Activated CD8-positive, alpha-beta T cell treated with anti-CD3 and anti-CD28 coated beads, Interleukin-2, amount 10 ng/mL, durations not matched to agents 7 days and 5 days (primary cell): ENCODE data around the gene TRIM73. TPM values are rescaled to one million over a fixed set of nuclear protein-coding genes. Genes with fewer than 3 reads are reported as not detected.
"Not testable (repeated sequence)": the region's sequence is repeated elsewhere in the genome, so short reads cannot be mapped to it uniquely, and the experiment has no call there.

Source experiments
- ATAC-seq: fragments of 150-1000 bp; cut with Tn5 transposase; one replicate; pipeline ENCODE4 v1.10.0; 2021; ENCODE audit warnings: moderate library complexity
- CTCF ChIA-PET: fragments of 350-600 bp; sonication (Branson Sonifier 250); formaldehyde crosslinking; loops from one replicate; lab custom pipeline; 2021; ENCODE audit warnings: antibody characterized with exemption; lab: Charles Lee
- POLR2A ChIA-PET: fragments of 350-600 bp; sonication (Branson Sonifier 250); formaldehyde crosslinking; loops from one replicate; lab custom pipeline; 2021; ENCODE audit warnings: antibody characterized with exemption; lab: Charles Lee
- DNase-seq: peaks from one replicate; pipeline ENCODE4 v3.0.0-alpha.2; 2020
- H3K27ac Mint-ChIP-seq: one replicate; pipeline ENCODE4 v1.8.0; 2021; ENCODE audit warnings: mild to moderate bottlenecking, mixed read lengths
- H3K27me3 Mint-ChIP-seq: one replicate; pipeline ENCODE4 v1.8.0; 2021; ENCODE audit warnings: low read depth, mixed read lengths
- H3K36me3 Mint-ChIP-seq: one replicate; pipeline ENCODE4 v1.8.0; 2021; ENCODE audit warnings: low read depth, mixed read lengths
- H3K4me1 Mint-ChIP-seq: one replicate; pipeline ENCODE4 v1.8.0; 2021; ENCODE audit warnings: low read depth, mixed read lengths
- H3K4me3 Mint-ChIP-seq: one replicate; pipeline ENCODE4 v1.8.0; 2021; ENCODE audit warnings: mild to moderate bottlenecking, mixed read lengths
- H3K9me3 Mint-ChIP-seq: one replicate; pipeline ENCODE4 v1.8.0; 2022; ENCODE audit warnings: mixed read lengths; ENCODE audit not compliant: insufficient read depth
- total RNA-seq, 2 experiments: library from RNA; stranded (reverse); gene quantifications; one replicate each; pipeline ENCODE4 v1.2.3, GENCODE V29; 2021

Gene TRIM73
- total RNA-seq, 2 experiments from 2014 or later: 8.2 to 8.3 TPM

DNA sequence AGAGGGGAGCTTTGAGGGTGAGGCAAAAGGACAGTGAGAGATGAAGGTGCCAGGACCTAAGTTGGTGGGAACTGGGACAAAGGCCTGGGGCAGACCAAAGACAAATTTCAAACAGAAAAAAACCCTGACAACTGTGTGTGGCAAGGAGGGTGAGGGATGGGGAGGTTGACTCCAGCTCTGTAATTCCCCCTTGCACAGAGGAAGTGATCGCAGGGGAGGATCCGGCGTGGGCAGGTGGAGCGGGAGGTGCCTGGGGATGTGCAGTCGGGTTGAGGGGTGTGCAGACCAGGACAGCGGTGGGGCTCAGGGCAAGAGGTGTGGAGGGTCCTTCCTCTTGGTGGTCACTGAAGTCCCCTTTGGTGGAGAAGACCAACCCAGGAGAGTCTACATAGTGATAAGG lies 5.1 kb downstream of the TRIM73 start:
- H3K27ac Mint-ChIP-seq, H3K36me3 Mint-ChIP-seq, H3K4me3 Mint-ChIP-seq, CTCF ChIA-PET, H3K27me3 Mint-ChIP-seq, ATAC-seq, H3K4me1 Mint-ChIP-seq, H3K9me3 Mint-ChIP-seq, POLR2A ChIA-PET, DNase-seq: not testable (repeated sequence)

DNA sequence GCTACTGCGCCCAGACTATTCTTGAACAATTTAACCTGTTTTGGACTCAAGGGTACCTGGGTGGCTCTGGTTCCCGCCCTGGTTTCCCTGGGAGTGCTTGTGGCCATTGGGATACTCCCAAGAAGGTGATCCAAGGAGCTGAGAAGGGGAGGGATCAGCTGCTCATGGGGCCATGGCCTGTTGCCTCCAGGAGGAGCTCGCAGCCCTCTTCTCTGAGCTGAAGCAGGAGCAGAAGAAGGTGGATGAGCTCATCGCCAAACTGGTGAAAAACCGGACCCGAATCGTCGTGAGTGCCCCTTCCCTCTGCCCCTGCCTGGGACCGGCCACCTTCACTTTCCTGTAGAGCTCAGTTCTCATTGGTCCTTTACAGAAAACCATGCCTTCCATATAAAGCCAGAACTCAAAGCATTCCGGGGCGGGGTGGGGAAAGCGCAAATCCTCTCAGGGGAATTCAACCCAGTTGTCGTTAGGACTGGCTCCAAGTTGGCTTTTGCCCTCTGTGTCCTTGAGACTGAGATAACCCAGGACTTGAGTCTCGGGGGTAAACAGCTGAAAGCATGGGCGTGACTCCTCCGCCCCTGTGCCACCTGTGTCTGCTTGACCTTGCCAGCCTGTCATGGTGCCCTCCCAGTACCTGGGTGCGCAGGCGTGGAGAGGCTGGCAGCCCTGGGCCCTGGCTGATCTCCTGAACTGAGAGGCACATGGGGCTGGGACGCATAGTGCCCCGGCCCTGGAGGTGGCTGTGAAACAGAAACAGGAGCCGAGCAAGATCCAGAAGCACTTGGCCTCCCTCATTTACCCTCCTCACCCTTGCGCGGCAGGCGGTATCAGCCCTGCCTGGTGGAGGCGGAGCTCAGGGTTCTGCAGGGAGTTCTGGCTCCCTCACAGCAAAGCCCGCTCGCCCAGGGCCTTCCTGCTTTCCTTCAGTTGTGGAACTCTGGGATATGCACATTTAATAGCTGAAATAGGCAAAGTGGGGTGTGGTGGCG lies 8.3 kb downstream of the TRIM73 start:
- POLR2A ChIA-PET, ATAC-seq, H3K27me3 Mint-ChIP-seq, H3K9me3 Mint-ChIP-seq, H3K36me3 Mint-ChIP-seq, DNase-seq, CTCF ChIA-PET, H3K4me1 Mint-ChIP-seq, H3K27ac Mint-ChIP-seq, H3K4me3 Mint-ChIP-seq: not testable (repeated sequence)

DNA sequence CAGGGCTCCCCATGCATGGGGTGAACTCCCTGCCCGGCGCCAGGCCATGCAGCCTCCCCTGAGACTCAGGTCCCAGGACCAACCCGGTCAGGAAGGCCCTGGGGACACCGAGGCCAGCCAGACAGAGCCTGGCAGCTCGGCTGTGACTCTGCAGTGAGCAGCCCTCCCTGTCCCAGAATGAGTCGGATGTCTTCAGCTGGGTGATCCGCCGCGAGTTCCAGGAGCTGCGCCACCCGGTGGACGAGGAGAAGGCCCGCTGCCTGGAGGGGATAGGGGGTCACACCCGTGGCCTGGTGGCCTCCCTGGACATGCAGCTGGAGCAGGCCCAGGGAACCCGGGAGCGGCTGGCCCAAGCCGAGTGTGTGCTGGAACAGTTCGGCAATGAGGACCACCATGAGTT lies 9.2 kb downstream of the TRIM73 start:
- H3K4me1 Mint-ChIP-seq, H3K4me3 Mint-ChIP-seq, ATAC-seq, POLR2A ChIA-PET, CTCF ChIA-PET, DNase-seq, H3K36me3 Mint-ChIP-seq, H3K9me3 Mint-ChIP-seq, H3K27ac Mint-ChIP-seq, H3K27me3 Mint-ChIP-seq: not testable (repeated sequence)

- ATAC-seq: peak; percentile 92
- H3K4me3 Mint-ChIP-seq, CTCF ChIA-PET, DNase-seq, H3K9me3 Mint-ChIP-seq, H3K4me1 Mint-ChIP-seq, H3K36me3 Mint-ChIP-seq, H3K27me3 Mint-ChIP-seq, H3K27ac Mint-ChIP-seq, POLR2A ChIA-PET: not testable (repeated sequence)
Observed at GRCh38 chr7:75409880-75410822, 14.7 kb downstream of the TRIM73 start.

GRCh38 chr7:75410823-75411173 lies 15.4 kb downstream of the TRIM73 start:
- POLR2A ChIA-PET, H3K27me3 Mint-ChIP-seq, H3K36me3 Mint-ChIP-seq, H3K9me3 Mint-ChIP-seq, H3K4me1 Mint-ChIP-seq, H3K4me3 Mint-ChIP-seq, H3K27ac Mint-ChIP-seq, CTCF ChIA-PET, DNase-seq: not testable (repeated sequence)
- peak; percentile 15 for ATAC-seq

- H3K27me3 Mint-ChIP-seq, H3K4me3 Mint-ChIP-seq, H3K36me3 Mint-ChIP-seq, H3K9me3 Mint-ChIP-seq, H3K4me1 Mint-ChIP-seq, CTCF ChIA-PET, DNase-seq, POLR2A ChIA-PET, ATAC-seq, H3K27ac Mint-ChIP-seq: not testable (repeated sequence)
Observed at GRCh38 chr7:75414204-75414603, 18.8 kb downstream of the TRIM73 start.

DNA sequence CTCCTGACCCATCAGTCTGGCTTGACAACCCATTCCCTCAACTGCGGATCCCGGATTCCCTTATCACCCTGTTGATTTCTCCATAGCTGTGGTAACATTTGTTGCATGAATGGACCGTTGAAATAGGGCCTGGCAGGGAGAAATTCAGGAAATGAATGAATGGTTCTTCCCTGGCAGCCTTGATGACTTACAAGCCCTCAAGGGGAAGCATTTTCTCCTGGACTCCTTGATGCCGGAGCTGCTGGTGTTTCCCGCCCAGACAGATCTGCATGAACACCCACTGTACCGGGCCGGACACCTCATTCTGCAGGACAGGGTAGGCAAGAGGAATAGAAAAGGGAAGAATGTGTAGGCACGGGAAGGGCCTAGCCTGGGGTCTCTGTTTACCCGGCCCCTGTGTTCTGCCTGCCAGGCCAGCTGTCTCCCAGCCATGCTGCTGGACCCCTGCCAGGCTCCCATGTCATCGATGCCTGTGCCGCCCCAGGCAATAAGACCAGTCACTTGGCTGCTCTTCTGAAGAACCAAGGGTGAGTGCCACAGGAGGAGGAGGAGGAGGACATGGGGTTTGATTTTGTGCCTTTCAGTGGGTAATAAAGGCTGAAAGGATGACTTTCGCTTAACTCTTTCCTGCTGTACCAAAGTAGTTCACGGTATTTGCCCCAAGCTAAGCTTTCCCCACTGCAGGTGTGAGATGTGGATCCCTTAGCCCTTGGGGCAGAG lies 19.4 kb downstream of the TRIM73 start:
- CTCF ChIA-PET, H3K9me3 Mint-ChIP-seq, H3K27me3 Mint-ChIP-seq, H3K27ac Mint-ChIP-seq, H3K4me1 Mint-ChIP-seq, DNase-seq, ATAC-seq, POLR2A ChIA-PET, H3K4me3 Mint-ChIP-seq: not testable (repeated sequence)
- H3K36me3 Mint-ChIP-seq: peaks cover 10% of the 10 kb centered on the region

DNA sequence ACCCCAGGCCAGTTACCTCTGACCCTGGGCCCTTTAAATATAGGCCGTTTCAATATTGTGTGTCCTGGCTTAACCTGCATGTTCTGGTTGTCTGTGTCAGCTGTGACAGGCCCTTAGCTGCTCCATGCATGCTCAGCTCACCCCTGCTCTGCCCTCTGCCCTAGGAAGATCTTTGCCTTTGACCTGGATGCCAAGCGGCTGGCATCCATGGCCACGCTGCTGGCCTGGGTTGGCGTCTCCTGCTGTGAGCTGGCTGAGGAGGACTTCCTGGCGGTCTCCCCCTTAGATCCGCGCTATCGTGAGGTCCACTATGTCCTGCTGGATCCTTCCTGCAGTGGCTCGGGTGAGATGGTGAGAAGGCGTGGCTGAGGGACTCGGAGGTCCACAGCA lies 20.0 kb downstream of the TRIM73 start:
- H3K4me3 Mint-ChIP-seq, H3K27ac Mint-ChIP-seq, POLR2A ChIA-PET, H3K9me3 Mint-ChIP-seq, DNase-seq, H3K4me1 Mint-ChIP-seq, ATAC-seq, CTCF ChIA-PET, H3K27me3 Mint-ChIP-seq: not testable (repeated sequence)
- H3K36me3 Mint-ChIP-seq: peaks cover 14% of the 10 kb centered on the region

DNA sequence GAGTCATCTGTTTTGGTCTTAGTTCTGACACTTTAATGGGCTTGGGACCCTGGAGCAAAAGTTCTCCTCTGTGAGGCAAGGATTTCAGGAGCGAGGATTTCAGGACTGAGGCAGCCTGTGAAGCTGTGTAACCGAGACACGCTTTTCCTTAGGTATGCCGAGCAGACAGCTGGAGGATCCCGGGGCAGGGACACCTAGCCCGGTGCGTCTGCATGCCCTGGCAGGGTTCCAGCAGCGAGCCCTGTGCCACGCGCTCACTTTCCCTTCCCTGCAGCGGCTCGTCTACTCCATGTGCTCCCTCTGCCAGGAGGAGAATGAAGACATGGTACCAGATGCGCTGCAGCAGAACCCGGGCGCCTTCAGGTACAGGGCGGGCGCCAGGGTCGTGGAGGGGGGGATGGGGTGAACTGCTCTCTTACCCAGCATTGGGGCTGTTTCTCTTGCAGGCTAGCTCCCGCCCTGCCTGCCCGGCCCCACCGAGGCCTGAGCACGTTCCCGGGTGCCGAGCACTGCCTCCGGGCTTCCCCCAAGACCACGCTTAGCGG lies 20.5 kb downstream of the TRIM73 start:
- not testable (repeated sequence) for H3K4me1 Mint-ChIP-seq

DNA sequence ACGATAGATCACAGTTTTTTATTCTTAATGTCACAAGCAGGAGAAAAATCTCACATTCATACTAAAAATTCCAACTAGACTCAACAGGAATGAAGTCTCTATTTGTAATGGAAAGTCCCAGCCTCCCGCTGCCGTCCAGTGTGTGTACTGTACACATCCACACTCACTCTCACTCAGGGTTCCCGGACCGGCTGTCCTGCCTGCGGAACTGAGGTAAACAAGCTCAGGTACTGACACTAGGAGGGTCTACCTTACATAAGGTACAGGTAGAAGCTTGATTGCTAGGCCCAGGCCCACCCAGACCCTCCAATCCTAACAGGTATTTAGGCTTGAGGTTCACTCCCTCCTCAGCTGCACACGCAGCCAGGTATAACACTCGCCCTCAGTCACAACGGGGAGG lies 21.4 kb downstream of the TRIM73 start:
- H3K9me3 Mint-ChIP-seq, POLR2A ChIA-PET, H3K27ac Mint-ChIP-seq: not testable (repeated sequence)

More for the DNA sequence above, 20.5 kb downstream of the TRIM73 start:
- H3K4me3 Mint-ChIP-seq, ATAC-seq, POLR2A ChIA-PET, H3K9me3 Mint-ChIP-seq, H3K27ac Mint-ChIP-seq, CTCF ChIA-PET, H3K27me3 Mint-ChIP-seq, DNase-seq: not testable (repeated sequence)
- peaks cover 16% of the 10 kb centered on the region for H3K36me3 Mint-ChIP-seq

GRCh38 chr7:75418292-75418858 lies 22.9 kb downstream of the TRIM73 start:
- H3K4me3 Mint-ChIP-seq, H3K27ac Mint-ChIP-seq, POLR2A ChIA-PET, H3K4me1 Mint-ChIP-seq, H3K27me3 Mint-ChIP-seq, CTCF ChIA-PET, H3K9me3 Mint-ChIP-seq, DNase-seq: not testable (repeated sequence)
- H3K36me3 Mint-ChIP-seq: peaks cover 19% of the 10 kb centered on the region
- peak; percentile 10 for ATAC-seq

More for the DNA sequence above, 21.4 kb downstream of the TRIM73 start:
- H3K36me3 Mint-ChIP-seq: peaks cover 19% of the 10 kb centered on the region
- H3K4me1 Mint-ChIP-seq, CTCF ChIA-PET, H3K27me3 Mint-ChIP-seq, ATAC-seq, DNase-seq, H3K4me3 Mint-ChIP-seq: not testable (repeated sequence)
